Measurements from ENCODE around the gene FOXA1. TPM values are rescaled to one million over a fixed set of nuclear protein-coding genes. Genes with fewer than 3 reads are reported as not detected.

The FOXA1 gene
- total RNA-seq, result 100 to 1,000 TPM; 186 to 656 TPM

GRCh38 chr14:37594971-37595808 lies at the start of gene FOXA1, which contains the start of gene TTC6:
Gene FOXA1, minus strand, starts transcription at chr14:37595249. Its CDS starts 277 bp downstream, at chr14:37594972.
Gene TTC6, plus strand, starts transcription at chr14:37595629. Its CDS starts 26,436 bp downstream, at chr14:37622065.
- Histone ChIP-seq H3K4me1 (replicated peaks) (no peaks in the 10 kb centered on the region), H3K36me3 (no peaks in the 10 kb centered on the region), H3K27me3 (replicated peaks; ENCODE audit: insufficient read depth) (no peaks in the 10 kb centered on the region), H3K27ac (peak within 1 kb of the TSS; percentile 96), H3K9me3 (no peaks in the 10 kb centered on the region), H3K4me3 (peak within 1 kb of the TSS; percentile 59 to 63)
- intact Hi-C loops (cut with DNase I), result no loop called here
- DNase-seq (ENCODE audit: low spot score), result peak; percentile 85
- under 1% methylated on average over 67 of the region's 92 CpGs for WGBS
- peak; percentile 62 for TF ChIP-seq POLR2A (IDR thresholded peaks at IDR 0.05)
- TF ChIP-seq CTCF (IDR thresholded peaks at IDR 0.05), result no peak

GRCh38 chr14:37643701-37644100 lies 48.7 kb upstream of the FOXA1 start:
- no peak overlapping the region for H3K27ac ChIP-seq
- peaks cover 3% of the 10 kb centered on the region for H3K4me1 ChIP-seq (replicated peaks)
- intact Hi-C loops (cut with DNase I), result no loop called here
- no peak for DNase-seq (ENCODE audit: low spot score)
- TF ChIP-seq POLR2A (IDR thresholded peaks at IDR 0.05), result no peak
- no peak for TF ChIP-seq POLR2AphosphoS5 (IDR thresholded peaks at IDR 0.05)
- no peak for TF ChIP-seq CTCF (IDR thresholded peaks at IDR 0.05)
- H3K27me3 ChIP-seq (replicated peaks; ENCODE audit: insufficient read depth), result no peaks in the 10 kb centered on the region
- no peak overlapping the region for H3K4me3 ChIP-seq
- no peaks in the 10 kb centered on the region for H3K9me3 ChIP-seq
- H3K36me3 ChIP-seq, result no peaks in the 10 kb centered on the region
- WGBS, result 60% methylated on average over 4 of the region's 4 CpGs

- Histone ChIP-seq H3K27ac (no peak overlapping the region), H3K36me3 (no peaks in the 10 kb centered on the region), H3K4me3 (no peak overlapping the region), H3K27me3 (replicated peaks; ENCODE audit: insufficient read depth) (no peaks in the 10 kb centered on the region), H3K4me1 (replicated peaks) (peaks cover 3% of the 10 kb centered on the region), H3K9me3 (no peaks in the 10 kb centered on the region)
- TF ChIP-seq POLR2AphosphoS5 (IDR thresholded peaks at IDR 0.05) (no peak), CTCF (IDR thresholded peaks at IDR 0.05) (no peak), POLR2A (IDR thresholded peaks at IDR 0.05) (no peak)
- DNase-seq (ENCODE audit: low spot score), result no peak
- intact Hi-C loops (cut with DNase I), result no loop called here
- WGBS, result 94% methylated on average over 3 of the region's 3 CpGs
These were observed 47.1 kb upstream of the FOXA1 start for GRCh38 chr14:37642125-37642524.

GRCh38 chr14:37641117-37641516 lies 46.1 kb upstream of the FOXA1 start:
- intact Hi-C loops (cut with DNase I), result no loop called here
- Histone ChIP-seq H3K4me3 (no peak overlapping the region), H3K36me3 (no peaks in the 10 kb centered on the region), H3K9me3 (no peaks in the 10 kb centered on the region), H3K27ac (no peak overlapping the region), H3K4me1 (replicated peaks) (peaks cover 3% of the 10 kb centered on the region), H3K27me3 (replicated peaks; ENCODE audit: insufficient read depth) (no peaks in the 10 kb centered on the region)
- WGBS, result 19% methylated on average over 1 of the region's 1 CpG
- TF ChIP-seq POLR2AphosphoS5 (IDR thresholded peaks at IDR 0.05) (peak; percentile 56), POLR2A (IDR thresholded peaks at IDR 0.05) (no peak)
- no peak for DNase-seq (ENCODE audit: low spot score)

- no peak overlapping the region for H3K27ac ChIP-seq
- no peaks in the 10 kb centered on the region for H3K4me1 ChIP-seq (replicated peaks)
- no peak for DNase-seq (ENCODE audit: low spot score)
- H3K36me3 ChIP-seq, result no peaks in the 10 kb centered on the region
- TF ChIP-seq POLR2AphosphoS5 (IDR thresholded peaks at IDR 0.05) (no peak), CTCF (IDR thresholded peaks at IDR 0.05) (no peak), POLR2A (IDR thresholded peaks at IDR 0.05) (no peak)
- WGBS, result 91% methylated on average over 2 of the region's 2 CpGs
- no peaks in the 10 kb centered on the region for H3K9me3 ChIP-seq
- no peak overlapping the region for H3K4me3 ChIP-seq
- intact Hi-C loops (cut with DNase I), result no loop called here
- H3K27me3 ChIP-seq (replicated peaks; ENCODE audit: insufficient read depth), result no peaks in the 10 kb centered on the region
These were observed 43.5 kb upstream of the FOXA1 start for GRCh38 chr14:37638599-37638998.
